Adipocyte (in vitro differentiated cells): ENCODE data around the gene CCDC91.

ENCODE experiments used
- DNase-seq: peaks from one replicate; pipeline ENCODE4 v3.0.0-alpha.2; 2015; ENCODE audit warnings: low read depth
- H3K27me3 ChIP-seq: replicated peaks from 2 replicates; pipeline ENCODE4 v1.7.0; 2013; ENCODE audit warnings: mild to moderate bottlenecking, low read length, moderate library complexity; ENCODE audit not compliant: control insufficient read depth, insufficient read depth
- H3K36me3 ChIP-seq: 2 replicates; pipeline ENCODE4 v1.7.0; 2013; ENCODE audit warnings: low read length, mild to moderate bottlenecking, moderate library complexity; ENCODE audit not compliant: control insufficient read depth, insufficient read depth, severe bottlenecking
- H3K4me1 ChIP-seq: 2 replicates; pipeline ENCODE4 v1.7.0; 2013; ENCODE audit warnings: mild to moderate bottlenecking, low read length, moderate library complexity; ENCODE audit not compliant: control insufficient read depth, insufficient read depth
- H3K4me3 ChIP-seq: 2 replicates; pipeline ENCODE4 v1.7.0; 2013; ENCODE audit warnings: mild to moderate bottlenecking, low read length, moderate library complexity
- H3K9ac ChIP-seq: 2 replicates; pipeline ENCODE4 v1.7.0; 2013; ENCODE audit warnings: mild to moderate bottlenecking, low read length, moderate library complexity
- H3K9me3 ChIP-seq: 2 replicates; pipeline ENCODE4 v1.7.0; 2013; ENCODE audit warnings: mild to moderate bottlenecking, low read length, moderate library complexity; ENCODE audit not compliant: control insufficient read depth

Gene CCDC91

GRCh38 chr12:28216016-28216415 is 25.8 kb downstream of the CCDC91 start:
- DNase-seq: no peak
- Histone ChIP-seq H3K9ac (no peak overlapping the region), H3K9me3 (peaks cover 9% of the 10 kb centered on the region), H3K36me3 (peaks cover 3% of the 10 kb centered on the region), H3K4me3 (no peak overlapping the region), H3K4me1 (peaks cover 23% of the 10 kb centered on the region), H3K27me3 (no peaks in the 10 kb centered on the region)

- Histone ChIP-seq H3K9me3 (peaks cover 9% of the 10 kb centered on the region), H3K4me1 (peaks cover 18% of the 10 kb centered on the region), H3K36me3 (peaks cover 3% of the 10 kb centered on the region), H3K9ac (no peak overlapping the region), H3K27me3 (no peaks in the 10 kb centered on the region), H3K4me3 (no peak overlapping the region)
- DNase-seq: no peak
Observed at GRCh38 chr12:28217805-28218204, 27.5 kb downstream of the CCDC91 start.

- Histone ChIP-seq H3K27me3 (no peaks in the 10 kb centered on the region), H3K36me3 (peaks cover 3% of the 10 kb centered on the region), H3K4me1 (peaks cover 18% of the 10 kb centered on the region), H3K9ac (no peak overlapping the region), H3K4me3 (no peak overlapping the region), H3K9me3 (peaks cover 9% of the 10 kb centered on the region)
- no peak for DNase-seq
Observed at GRCh38 chr12:28218875-28219274, 28.6 kb downstream of the CCDC91 start.

- Histone ChIP-seq H3K4me1 (peaks cover 16% of the 10 kb centered on the region), H3K27me3 (no peaks in the 10 kb centered on the region), H3K4me3 (no peak overlapping the region), H3K36me3 (peaks cover 3% of the 10 kb centered on the region), H3K9me3 (peaks cover 9% of the 10 kb centered on the region), H3K9ac (no peak overlapping the region)
- no peak for DNase-seq
Observed at GRCh38 chr12:28219827-28220226, 29.6 kb downstream of the CCDC91 start.

- H3K36me3 ChIP-seq: peaks cover 3% of the 10 kb centered on the region
- no peak overlapping the region for H3K9ac ChIP-seq
- no peaks in the 10 kb centered on the region for H3K27me3 ChIP-seq
- peaks cover 6% of the 10 kb centered on the region for H3K4me1 ChIP-seq
- H3K9me3 ChIP-seq: peaks cover 9% of the 10 kb centered on the region
- H3K4me3 ChIP-seq: no peak overlapping the region
- no peak for DNase-seq
Observed at GRCh38 chr12:28222081-28222700, 31.9 kb downstream of the CCDC91 start.

- Histone ChIP-seq H3K36me3 (peaks cover 3% of the 10 kb centered on the region), H3K9me3 (peaks cover 9% of the 10 kb centered on the region), H3K9ac (no peak overlapping the region), H3K4me1 (peaks cover 6% of the 10 kb centered on the region), H3K4me3 (no peak overlapping the region), H3K27me3 (no peaks in the 10 kb centered on the region)
- no peak for DNase-seq
Observed at GRCh38 chr12:28223025-28223554, 32.8 kb downstream of the CCDC91 start.

GRCh38 chr12:28223858-28224257 is 33.6 kb downstream of the CCDC91 start:
- Histone ChIP-seq H3K27me3 (no peaks in the 10 kb centered on the region), H3K4me3 (no peak overlapping the region), H3K9me3 (peaks cover 3% of the 10 kb centered on the region), H3K9ac (no peak overlapping the region), H3K36me3 (no peaks in the 10 kb centered on the region), H3K4me1 (peaks cover 6% of the 10 kb centered on the region)
- DNase-seq: no peak

GRCh38 chr12:28226705-28227104 is 36.4 kb downstream of the CCDC91 start:
- H3K4me3 ChIP-seq: no peak overlapping the region
- no peak for DNase-seq
- peaks cover 27% of the 10 kb centered on the region for H3K4me1 ChIP-seq
- no peak overlapping the region for H3K9ac ChIP-seq
- H3K27me3 ChIP-seq: no peaks in the 10 kb centered on the region
- no peaks in the 10 kb centered on the region for H3K36me3 ChIP-seq
- H3K9me3 ChIP-seq: no peaks in the 10 kb centered on the region

GRCh38 chr12:28227251-28227650 is 37.0 kb downstream of the CCDC91 start:
- no peak overlapping the region for H3K9ac ChIP-seq
- H3K36me3 ChIP-seq: no peaks in the 10 kb centered on the region
- peaks cover 31% of the 10 kb centered on the region for H3K4me1 ChIP-seq
- no peak for DNase-seq
- H3K27me3 ChIP-seq: no peaks in the 10 kb centered on the region
- no peak overlapping the region for H3K4me3 ChIP-seq
- no peaks in the 10 kb centered on the region for H3K9me3 ChIP-seq

- Histone ChIP-seq H3K9me3 (no peaks in the 10 kb centered on the region), H3K4me1 (peaks cover 56% of the 10 kb centered on the region), H3K9ac (peak overlapping the region; percentile 75), H3K36me3 (no peaks in the 10 kb centered on the region), H3K4me3 (peak overlapping the region; percentile 53), H3K27me3 (no peaks in the 10 kb centered on the region)
- no peak for DNase-seq
Observed at GRCh38 chr12:28231248-28231647, 41.0 kb downstream of the CCDC91 start.

GRCh38 chr12:28232211-28232928 is 42.1 kb downstream of the CCDC91 start:
- Histone ChIP-seq H3K4me3 (no peak overlapping the region), H3K27me3 (no peaks in the 10 kb centered on the region), H3K9ac (peak overlapping the region; percentile 75), H3K36me3 (no peaks in the 10 kb centered on the region), H3K9me3 (no peaks in the 10 kb centered on the region), H3K4me1 (peaks cover 56% of the 10 kb centered on the region)
- DNase-seq: no peak
